Progenitor cell of endocrine pancreas (in vitro differentiated cells): Measurements from ENCODE around the gene FIGLA. TPM values are rescaled to one million over a fixed set of nuclear protein-coding genes. Genes with fewer than 3 reads are reported as not detected.

Experiments
- DNase-seq: peaks from one replicate; pipeline ENCODE4 v3.0.0; 2021; ENCODE audit warnings: low spot score; ENCODE audit not compliant: unreplicated experiment
- H3K27ac Mint-ChIP-seq: 2 replicates; pipeline ENCODE4 v1.8.0; 2021; ENCODE audit warnings: mild to moderate bottlenecking, moderate library complexity, mixed read lengths
- H3K27me3 Mint-ChIP-seq: 2 replicates; pipeline ENCODE4 v1.8.0; 2021; ENCODE audit warnings: mixed read lengths
- H3K36me3 Mint-ChIP-seq: 2 replicates; pipeline ENCODE4 v1.8.0; 2022; ENCODE audit warnings: mixed read lengths; ENCODE audit not compliant: insufficient read depth
- H3K4me1 Mint-ChIP-seq: 2 replicates; pipeline ENCODE4 v1.8.0; 2021; ENCODE audit warnings: low read depth, mixed read lengths
- H3K4me3 Mint-ChIP-seq: 2 replicates; pipeline ENCODE4 v1.8.0; 2021; ENCODE audit warnings: low read depth, mild to moderate bottlenecking, moderate library complexity, mixed read lengths
- H3K9me3 Mint-ChIP-seq: 2 replicates; pipeline ENCODE4 v1.8.0; 2021; ENCODE audit warnings: low read depth, mixed read lengths
- total RNA-seq: library from RNA; stranded (reverse); gene quantifications from 2 replicates; pipeline ENCODE4 v1.2.1, GENCODE V29; 2021
- TF ChIP-seq, protein P1 (sequence below): fragments of 200-600 bp; sonication (generic); IDR thresholded peaks from one replicate; pipeline ENCODE4 v1.5.0; 2021; ENCODE audit warnings: antibody characterized with exemption, mild to moderate bottlenecking; ENCODE audit not compliant: unreplicated experiment

Gene FIGLA
- total RNA-seq, 1 donor from 2014 or later, result not detected

DNA sequence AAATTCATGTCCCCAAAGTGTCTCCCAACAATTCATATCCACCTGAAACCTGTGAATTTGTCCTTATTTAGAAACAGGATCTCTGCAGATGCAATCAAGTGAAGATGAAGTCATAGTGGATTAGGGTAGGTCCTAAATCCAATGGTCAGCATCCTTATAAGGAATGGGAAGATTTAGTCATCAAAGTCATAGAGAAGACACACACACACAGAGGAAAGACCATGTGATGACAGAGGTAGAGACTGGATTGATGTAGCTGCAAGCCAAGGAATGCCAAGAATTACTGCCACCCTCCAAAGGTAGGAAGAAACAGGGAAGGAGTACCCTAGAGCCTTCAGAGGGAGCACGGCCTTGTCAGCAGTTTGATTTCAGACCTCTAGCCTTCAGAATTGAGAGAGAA, 40.1 kb downstream of the FIGLA start:
- TF ChIP-seq, protein P1, sequence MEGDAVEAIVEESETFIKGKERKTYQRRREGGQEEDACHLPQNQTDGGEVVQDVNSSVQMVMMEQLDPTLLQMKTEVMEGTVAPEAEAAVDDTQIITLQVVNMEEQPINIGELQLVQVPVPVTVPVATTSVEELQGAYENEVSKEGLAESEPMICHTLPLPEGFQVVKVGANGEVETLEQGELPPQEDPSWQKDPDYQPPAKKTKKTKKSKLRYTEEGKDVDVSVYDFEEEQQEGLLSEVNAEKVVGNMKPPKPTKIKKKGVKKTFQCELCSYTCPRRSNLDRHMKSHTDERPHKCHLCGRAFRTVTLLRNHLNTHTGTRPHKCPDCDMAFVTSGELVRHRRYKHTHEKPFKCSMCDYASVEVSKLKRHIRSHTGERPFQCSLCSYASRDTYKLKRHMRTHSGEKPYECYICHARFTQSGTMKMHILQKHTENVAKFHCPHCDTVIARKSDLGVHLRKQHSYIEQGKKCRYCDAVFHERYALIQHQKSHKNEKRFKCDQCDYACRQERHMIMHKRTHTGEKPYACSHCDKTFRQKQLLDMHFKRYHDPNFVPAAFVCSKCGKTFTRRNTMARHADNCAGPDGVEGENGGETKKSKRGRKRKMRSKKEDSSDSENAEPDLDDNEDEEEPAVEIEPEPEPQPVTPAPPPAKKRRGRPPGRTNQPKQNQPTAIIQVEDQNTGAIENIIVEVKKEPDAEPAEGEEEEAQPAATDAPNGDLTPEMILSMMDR, result no peak
- Mint-ChIP-seq H3K36me3 (no peaks in the 10 kb centered on the region), H3K9me3 (peaks cover 2% of the 10 kb centered on the region), H3K4me3 (no peak overlapping the region), H3K27me3 (peaks cover 41% of the 10 kb centered on the region), H3K4me1 (no peaks in the 10 kb centered on the region), H3K27ac (no peak overlapping the region)
- no peak for DNase-seq

DNA sequence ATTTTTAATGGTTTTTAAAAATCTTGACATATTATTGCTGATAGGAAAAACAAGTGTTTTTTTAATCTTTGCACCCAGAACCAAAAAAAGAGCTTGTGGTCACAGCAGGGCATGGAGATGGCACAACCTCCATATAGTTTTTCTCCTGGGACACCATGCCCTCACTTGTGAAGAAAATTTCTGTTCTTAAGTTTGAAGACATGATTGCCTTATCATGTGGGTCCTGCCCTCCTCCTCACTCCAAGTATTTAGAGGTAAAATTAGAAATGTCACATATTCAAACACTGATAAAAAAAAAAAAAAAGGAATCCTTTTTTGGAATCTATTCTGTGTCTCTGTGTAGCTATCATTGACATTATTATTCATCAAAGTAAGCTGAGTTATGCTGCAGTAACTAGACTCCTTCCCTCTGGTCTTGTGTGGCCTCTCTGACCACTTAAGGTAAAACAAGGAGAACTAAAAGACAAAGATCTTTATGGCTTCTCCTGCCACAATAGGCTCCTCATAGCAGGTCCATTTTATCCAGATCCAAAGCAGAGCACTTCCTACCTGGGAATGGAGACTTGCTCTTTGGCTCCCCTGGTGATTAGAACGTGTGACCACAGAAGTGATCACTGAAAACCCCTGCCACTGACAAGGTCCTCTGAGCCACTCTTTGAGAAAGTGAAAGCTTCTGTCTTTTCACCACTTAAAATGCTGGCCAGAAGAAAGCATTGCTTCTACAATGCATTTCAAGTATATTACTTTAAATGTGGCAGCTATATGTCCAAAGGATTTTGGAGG, 42.2 kb downstream of the FIGLA start:
- DNase-seq, result no peak
- Mint-ChIP-seq H3K27me3 (peaks cover 46% of the 10 kb centered on the region), H3K4me3 (no peak overlapping the region), H3K27ac (no peak overlapping the region), H3K4me1 (no peaks in the 10 kb centered on the region), H3K9me3 (peaks cover 2% of the 10 kb centered on the region), H3K36me3 (no peaks in the 10 kb centered on the region)
- TF ChIP-seq, protein P1, result peak; percentile 22

DNA sequence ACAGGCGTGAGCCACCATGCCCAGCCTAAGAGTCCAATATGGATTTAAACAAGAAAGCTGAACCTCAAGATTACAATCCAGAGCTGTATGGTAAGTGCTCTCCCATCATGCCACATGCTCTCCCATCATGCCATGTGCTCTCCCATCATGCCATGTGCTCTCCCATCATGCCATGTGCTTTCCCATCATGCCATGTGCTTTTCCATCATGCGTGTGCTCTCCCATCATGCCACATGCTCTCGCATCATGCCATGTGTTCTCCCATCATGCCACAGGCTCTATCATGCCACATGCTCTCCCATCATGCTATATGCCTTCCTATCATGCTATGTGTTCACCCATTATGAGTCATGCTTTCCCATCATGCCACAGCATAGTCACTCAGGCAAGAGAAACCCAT, 43.2 kb downstream of the FIGLA start:
- no peaks in the 10 kb centered on the region for H3K4me1 Mint-ChIP-seq
- H3K27me3 Mint-ChIP-seq, result peaks cover 46% of the 10 kb centered on the region
- no peak overlapping the region for H3K4me3 Mint-ChIP-seq
- H3K27ac Mint-ChIP-seq, result no peak overlapping the region
- H3K9me3 Mint-ChIP-seq, result peaks cover 2% of the 10 kb centered on the region
- DNase-seq, result no peak
- TF ChIP-seq, protein P1, result no peak
- H3K36me3 Mint-ChIP-seq, result no peaks in the 10 kb centered on the region

DNA sequence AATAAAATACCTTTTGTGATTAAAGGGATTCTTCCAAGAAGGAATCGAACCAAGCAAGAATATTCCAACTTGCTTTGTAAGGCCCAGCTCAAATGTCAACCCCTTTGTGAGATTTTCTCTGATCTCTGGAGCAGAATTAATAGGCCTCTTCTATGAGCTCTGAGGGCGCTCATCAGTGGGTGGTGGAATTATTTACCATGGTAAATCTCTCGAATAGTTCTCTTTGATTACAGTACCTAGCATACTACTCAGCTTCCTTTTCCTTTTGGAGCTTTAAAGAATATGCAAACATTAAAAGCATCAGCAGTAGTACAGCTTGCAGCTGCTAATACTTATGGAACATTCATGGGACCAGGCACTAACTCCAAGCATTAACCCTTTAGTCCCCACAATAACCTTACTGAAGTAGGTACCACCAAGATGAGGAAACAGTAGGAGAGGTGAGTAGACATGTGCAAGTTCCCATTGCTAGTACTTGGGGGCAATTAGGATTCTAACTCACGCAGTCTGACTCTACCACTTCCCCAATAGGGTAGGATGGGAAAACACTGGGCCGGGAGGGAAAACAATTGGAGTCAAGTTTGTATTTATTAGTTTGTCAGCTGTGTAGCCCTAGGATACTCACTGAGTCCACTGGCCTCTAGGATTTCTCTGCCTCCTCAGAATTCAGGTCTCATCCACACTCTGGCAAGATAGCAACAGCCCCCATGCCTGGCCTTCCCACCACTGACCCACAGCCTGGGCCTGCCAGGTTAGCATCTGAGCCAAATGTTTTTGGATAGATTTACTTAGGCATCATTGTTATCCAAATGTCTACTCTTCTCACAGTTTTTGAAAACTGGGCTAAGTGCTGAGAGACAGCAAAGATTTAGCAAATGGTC, 44.1 kb downstream of the FIGLA start:
- TF ChIP-seq, protein P1, result no peak
- no peak overlapping the region for H3K4me3 Mint-ChIP-seq
- H3K9me3 Mint-ChIP-seq, result peaks cover 2% of the 10 kb centered on the region
- peaks cover 39% of the 10 kb centered on the region for H3K27me3 Mint-ChIP-seq
- H3K4me1 Mint-ChIP-seq, result no peaks in the 10 kb centered on the region
- no peak overlapping the region for H3K27ac Mint-ChIP-seq
- no peak for DNase-seq
- H3K36me3 Mint-ChIP-seq, result no peaks in the 10 kb centered on the region

DNA sequence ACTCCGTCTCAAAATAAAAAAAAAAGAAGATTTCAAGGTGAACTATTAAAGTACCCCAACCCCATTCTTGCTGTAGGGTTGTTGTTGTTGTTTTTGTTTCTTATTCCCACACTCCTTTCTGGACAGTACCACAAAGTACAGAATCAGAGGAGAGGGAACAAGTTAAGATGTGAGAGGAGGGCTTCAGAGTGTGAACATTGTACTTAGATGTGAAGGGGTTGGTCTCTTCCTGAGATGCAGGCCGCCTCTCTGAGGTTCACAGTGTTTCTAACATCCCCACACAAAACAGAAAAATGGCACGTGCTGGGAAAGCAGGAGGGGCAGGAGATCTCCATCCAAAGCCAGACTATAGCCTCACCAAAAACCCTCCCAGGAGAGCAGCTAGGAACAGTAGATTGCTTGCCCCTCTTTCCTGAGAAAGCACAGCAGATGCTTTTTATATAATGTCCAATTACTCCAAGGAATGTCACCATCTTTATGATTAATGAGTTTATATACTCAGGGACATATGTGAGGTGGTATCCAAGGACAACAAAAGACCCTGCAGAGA, 45.1 kb downstream of the FIGLA start:
- Mint-ChIP-seq H3K4me3 (no peak overlapping the region), H3K9me3 (peaks cover 2% of the 10 kb centered on the region), H3K27me3 (peaks cover 35% of the 10 kb centered on the region), H3K36me3 (no peaks in the 10 kb centered on the region), H3K27ac (no peak overlapping the region), H3K4me1 (no peaks in the 10 kb centered on the region)
- TF ChIP-seq, protein P1, result no peak
- DNase-seq, result no peak
